Ishikawa (cell line): Measurements from ENCODE around the gene MYO15A.

ENCODE experiments used
- CEBPB ChIP-seq: IDR thresholded peaks from 2 replicates; pipeline ENCODE4 v1.6.1; 2012
- CREB1 ChIP-seq: IDR thresholded peaks from 2 replicates; pipeline ENCODE4 v1.6.1; 2012; ENCODE audit warnings: low read depth
- EGR1 ChIP-seq: IDR thresholded peaks from 2 replicates; pipeline ENCODE4 v1.6.1; 2012
- EP300 ChIP-seq: IDR thresholded peaks from 2 replicates; pipeline ENCODE4 v1.6.1; 2012; ENCODE audit warnings: borderline replicate concordance
- FOXM1 ChIP-seq: IDR thresholded peaks from 2 replicates; pipeline ENCODE4 v1.6.1; 2012; ENCODE audit warnings: low read depth, borderline replicate concordance
- NFIC ChIP-seq: IDR thresholded peaks from 2 replicates; pipeline ENCODE4 v1.6.1; 2012
- RAD21 ChIP-seq: IDR thresholded peaks from 2 replicates; pipeline ENCODE4 v1.6.1; 2012; ENCODE audit warnings: low read depth
- TAF1 ChIP-seq: IDR thresholded peaks from 2 replicates; pipeline ENCODE4 v1.6.1; 2012; ENCODE audit warnings: low read depth, mild to moderate bottlenecking
- TCF12 ChIP-seq: IDR thresholded peaks from 2 replicates; pipeline ENCODE4 v1.6.1; 2012; ENCODE audit warnings: low read depth
- TEAD4 ChIP-seq: IDR thresholded peaks from 2 replicates; pipeline ENCODE4 v1.6.1; 2012
- YY1 ChIP-seq: IDR thresholded peaks from 2 replicates; pipeline ENCODE4 v1.6.1; 2012; ENCODE audit warnings: low read depth
- ZBTB7A ChIP-seq: IDR thresholded peaks from 2 replicates; pipeline ENCODE4 v1.6.1; 2012; ENCODE audit warnings: low read depth
- TF ChIP-seq, protein P1 (sequence below): IDR thresholded peaks from 2 replicates; pipeline ENCODE4 v1.6.1; 2012; ENCODE audit warnings: low read depth, mild to moderate bottlenecking
- TF ChIP-seq, protein P2 (sequence below): IDR thresholded peaks from 2 replicates; pipeline ENCODE4 v1.6.1; 2012
- TF ChIP-seq, protein P3 (sequence below): IDR thresholded peaks from 2 replicates; pipeline ENCODE4 v1.6.1; 2012

Gene MYO15A

DNA sequence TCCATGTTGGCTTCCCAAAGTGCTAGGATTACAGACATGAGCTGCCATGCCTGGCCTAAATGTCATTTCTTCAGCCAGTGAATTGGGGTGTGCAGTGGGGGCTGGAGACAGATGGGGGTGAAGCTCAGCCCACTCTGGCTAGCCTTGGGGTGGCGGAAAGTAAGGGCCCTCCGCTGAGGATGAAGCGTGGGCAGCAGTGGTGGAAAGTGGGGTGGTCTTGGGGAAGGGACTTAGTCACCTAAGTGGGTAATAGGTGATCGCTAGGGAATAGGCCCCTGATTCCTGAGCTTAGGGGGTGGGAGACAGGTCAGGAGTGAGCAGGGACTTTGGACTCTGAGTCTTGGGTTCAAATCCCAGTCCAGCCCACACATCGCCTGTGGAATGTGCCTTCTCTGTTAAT is 119.1 kb downstream of the MYO15A start:
- TF ChIP-seq TCF12 (no peak), EP300 (no peak), RAD21 (no peak), YY1 (no peak)
- TF ChIP-seq, protein P1, sequence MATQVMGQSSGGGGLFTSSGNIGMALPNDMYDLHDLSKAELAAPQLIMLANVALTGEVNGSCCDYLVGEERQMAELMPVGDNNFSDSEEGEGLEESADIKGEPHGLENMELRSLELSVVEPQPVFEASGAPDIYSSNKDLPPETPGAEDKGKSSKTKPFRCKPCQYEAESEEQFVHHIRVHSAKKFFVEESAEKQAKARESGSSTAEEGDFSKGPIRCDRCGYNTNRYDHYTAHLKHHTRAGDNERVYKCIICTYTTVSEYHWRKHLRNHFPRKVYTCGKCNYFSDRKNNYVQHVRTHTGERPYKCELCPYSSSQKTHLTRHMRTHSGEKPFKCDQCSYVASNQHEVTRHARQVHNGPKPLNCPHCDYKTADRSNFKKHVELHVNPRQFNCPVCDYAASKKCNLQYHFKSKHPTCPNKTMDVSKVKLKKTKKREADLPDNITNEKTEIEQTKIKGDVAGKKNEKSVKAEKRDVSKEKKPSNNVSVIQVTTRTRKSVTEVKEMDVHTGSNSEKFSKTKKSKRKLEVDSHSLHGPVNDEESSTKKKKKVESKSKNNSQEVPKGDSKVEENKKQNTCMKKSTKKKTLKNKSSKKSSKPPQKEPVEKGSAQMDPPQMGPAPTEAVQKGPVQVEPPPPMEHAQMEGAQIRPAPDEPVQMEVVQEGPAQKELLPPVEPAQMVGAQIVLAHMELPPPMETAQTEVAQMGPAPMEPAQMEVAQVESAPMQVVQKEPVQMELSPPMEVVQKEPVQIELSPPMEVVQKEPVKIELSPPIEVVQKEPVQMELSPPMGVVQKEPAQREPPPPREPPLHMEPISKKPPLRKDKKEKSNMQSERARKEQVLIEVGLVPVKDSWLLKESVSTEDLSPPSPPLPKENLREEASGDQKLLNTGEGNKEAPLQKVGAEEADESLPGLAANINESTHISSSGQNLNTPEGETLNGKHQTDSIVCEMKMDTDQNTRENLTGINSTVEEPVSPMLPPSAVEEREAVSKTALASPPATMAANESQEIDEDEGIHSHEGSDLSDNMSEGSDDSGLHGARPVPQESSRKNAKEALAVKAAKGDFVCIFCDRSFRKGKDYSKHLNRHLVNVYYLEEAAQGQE = no peak
- TF ChIP-seq, protein P2, sequence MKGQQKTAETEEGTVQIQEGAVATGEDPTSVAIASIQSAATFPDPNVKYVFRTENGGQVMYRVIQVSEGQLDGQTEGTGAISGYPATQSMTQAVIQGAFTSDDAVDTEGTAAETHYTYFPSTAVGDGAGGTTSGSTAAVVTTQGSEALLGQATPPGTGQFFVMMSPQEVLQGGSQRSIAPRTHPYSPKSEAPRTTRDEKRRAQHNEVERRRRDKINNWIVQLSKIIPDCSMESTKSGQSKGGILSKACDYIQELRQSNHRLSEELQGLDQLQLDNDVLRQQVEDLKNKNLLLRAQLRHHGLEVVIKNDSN = no peak
- TF ChIP-seq, protein P3, sequence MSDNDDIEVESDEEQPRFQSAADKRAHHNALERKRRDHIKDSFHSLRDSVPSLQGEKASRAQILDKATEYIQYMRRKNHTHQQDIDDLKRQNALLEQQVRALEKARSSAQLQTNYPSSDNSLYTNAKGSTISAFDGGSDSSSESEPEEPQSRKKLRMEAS = no peak

DNA sequence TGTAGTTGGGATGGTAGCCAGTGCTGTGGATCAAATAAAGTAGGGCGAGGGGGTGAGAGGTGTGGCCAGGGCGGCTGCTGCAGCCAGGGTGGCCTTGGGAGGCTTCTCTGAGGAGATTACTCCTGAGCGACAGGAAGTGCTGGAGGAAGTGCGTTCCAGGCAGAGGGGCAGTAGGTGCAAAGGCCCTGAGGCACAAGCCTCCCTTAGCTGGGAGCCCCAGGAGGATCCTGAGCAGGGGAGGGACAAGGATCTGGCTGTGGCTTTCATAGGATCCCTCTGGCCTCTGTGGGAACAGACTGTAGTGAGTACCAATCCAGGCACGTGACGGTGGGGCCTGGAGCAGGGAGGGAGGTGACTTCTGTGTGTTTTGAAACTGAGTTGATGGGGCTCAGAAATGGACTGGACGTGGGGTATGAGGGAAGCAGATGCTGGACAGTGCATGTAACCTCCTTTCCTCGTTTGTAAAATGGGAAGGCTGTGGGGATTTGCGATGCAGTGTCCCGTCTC is 119.7 kb downstream of the MYO15A start:
- TF ChIP-seq, protein P1 = no peak
- TF ChIP-seq CEBPB = no peak
- TF ChIP-seq ZBTB7A = no peak
- TF ChIP-seq, protein P2 = no peak
- no peak for TF ChIP-seq CREB1
- no peak for TF ChIP-seq FOXM1
- no peak for TF ChIP-seq TEAD4
- TF ChIP-seq RAD21 = no peak
- TF ChIP-seq EGR1 = no peak
- no peak for TF ChIP-seq NFIC
- no peak for TF ChIP-seq EP300
- TF ChIP-seq TAF1 = no peak
- TF ChIP-seq, protein P3 = no peak
- TF ChIP-seq TCF12 = no peak

DNA sequence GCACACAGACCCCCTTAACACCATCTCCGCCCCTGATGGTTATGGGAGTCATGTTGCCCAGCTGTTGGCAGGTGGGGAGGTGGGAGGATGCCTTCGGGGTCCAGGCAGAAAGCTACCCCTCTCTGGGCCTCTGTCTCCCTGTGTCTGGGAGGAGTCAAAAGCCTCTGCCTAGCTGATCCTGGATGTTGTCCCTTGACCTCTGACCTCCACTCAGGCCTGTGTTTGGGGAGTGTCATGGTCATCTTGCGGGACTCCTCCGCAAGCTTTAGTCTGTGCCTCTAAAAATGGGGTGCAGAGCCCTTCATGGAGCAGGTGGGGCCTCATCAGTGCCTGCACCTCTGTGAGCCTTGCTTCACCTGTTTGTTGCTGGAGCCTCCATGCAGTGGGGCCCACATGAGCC is 120.7 kb downstream of the MYO15A start:
- TF ChIP-seq, protein P3 = no peak
- TF ChIP-seq CREB1 (no peak), TEAD4 (no peak), TAF1 (no peak), FOXM1 (no peak), YY1 (no peak), ZBTB7A (no peak), RAD21 (no peak), NFIC (no peak), TCF12 (no peak), EP300 (no peak), EGR1 (no peak)
- TF ChIP-seq, protein P2 = no peak
- TF ChIP-seq, protein P1 = no peak
